ENCODE data around the gene METTL27. TPM values are rescaled to one million over a fixed set of nuclear protein-coding genes. Genes with fewer than 3 reads are reported as not detected.
"Not testable (repeated sequence)": the region's sequence is repeated elsewhere in the genome, so short reads cannot be mapped to it uniquely, and the experiment has no call there.

Gene METTL27
- total and polyA plus RNA-seq, 4 donors, result 1.0 to 1.7 (median 1.6) TPM

DNA sequence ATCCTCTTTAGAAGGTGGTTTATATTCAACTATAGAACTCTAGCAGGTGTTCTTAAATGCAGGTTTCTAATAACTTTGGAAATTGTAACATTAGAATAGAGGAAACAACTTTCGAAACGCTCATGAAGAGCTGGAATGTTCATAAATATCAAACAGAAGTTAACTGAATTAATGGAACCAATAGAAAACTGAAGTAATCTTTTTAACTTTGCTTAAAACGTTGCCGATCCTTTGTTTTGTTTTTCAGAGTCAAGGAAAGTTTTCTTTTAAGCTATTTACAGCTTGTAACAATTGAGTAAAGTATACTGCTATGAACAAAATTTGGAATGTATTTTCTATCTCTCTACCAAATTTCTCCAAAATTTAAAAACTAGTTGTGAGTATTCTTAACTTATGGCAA is 53.3 kb downstream of the METTL27 start:
- 90% methylated on average over 4 of the region's 4 CpGs for WGBS
- H3K36me3 ChIP-seq (ENCODE audit: control insufficient read depth in 4 of 4, insufficient read depth in 3 of 4, low read depth in 1 of 4, low read length in 3 of 4), result no peaks in the 10 kb centered on the region
- H3K9ac ChIP-seq (ENCODE audit: low read depth in 1 of 2, low read length in 2 of 2), result no peak overlapping the region
- no peak for TF ChIP-seq FOXA2 (IDR thresholded peaks at IDR 0.05)
- TF ChIP-seq FOXA1 (IDR thresholded peaks at IDR 0.05), result no peak
- TF ChIP-seq SP1 (IDR thresholded peaks at IDR 0.05), result no peak
- TF ChIP-seq, protein P1, sequence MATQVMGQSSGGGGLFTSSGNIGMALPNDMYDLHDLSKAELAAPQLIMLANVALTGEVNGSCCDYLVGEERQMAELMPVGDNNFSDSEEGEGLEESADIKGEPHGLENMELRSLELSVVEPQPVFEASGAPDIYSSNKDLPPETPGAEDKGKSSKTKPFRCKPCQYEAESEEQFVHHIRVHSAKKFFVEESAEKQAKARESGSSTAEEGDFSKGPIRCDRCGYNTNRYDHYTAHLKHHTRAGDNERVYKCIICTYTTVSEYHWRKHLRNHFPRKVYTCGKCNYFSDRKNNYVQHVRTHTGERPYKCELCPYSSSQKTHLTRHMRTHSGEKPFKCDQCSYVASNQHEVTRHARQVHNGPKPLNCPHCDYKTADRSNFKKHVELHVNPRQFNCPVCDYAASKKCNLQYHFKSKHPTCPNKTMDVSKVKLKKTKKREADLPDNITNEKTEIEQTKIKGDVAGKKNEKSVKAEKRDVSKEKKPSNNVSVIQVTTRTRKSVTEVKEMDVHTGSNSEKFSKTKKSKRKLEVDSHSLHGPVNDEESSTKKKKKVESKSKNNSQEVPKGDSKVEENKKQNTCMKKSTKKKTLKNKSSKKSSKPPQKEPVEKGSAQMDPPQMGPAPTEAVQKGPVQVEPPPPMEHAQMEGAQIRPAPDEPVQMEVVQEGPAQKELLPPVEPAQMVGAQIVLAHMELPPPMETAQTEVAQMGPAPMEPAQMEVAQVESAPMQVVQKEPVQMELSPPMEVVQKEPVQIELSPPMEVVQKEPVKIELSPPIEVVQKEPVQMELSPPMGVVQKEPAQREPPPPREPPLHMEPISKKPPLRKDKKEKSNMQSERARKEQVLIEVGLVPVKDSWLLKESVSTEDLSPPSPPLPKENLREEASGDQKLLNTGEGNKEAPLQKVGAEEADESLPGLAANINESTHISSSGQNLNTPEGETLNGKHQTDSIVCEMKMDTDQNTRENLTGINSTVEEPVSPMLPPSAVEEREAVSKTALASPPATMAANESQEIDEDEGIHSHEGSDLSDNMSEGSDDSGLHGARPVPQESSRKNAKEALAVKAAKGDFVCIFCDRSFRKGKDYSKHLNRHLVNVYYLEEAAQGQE (IDR thresholded peaks at IDR 0.05), result no peak
- no peak for TF ChIP-seq NR2F2 (IDR thresholded peaks at IDR 0.05)
- TF ChIP-seq, protein P2, sequence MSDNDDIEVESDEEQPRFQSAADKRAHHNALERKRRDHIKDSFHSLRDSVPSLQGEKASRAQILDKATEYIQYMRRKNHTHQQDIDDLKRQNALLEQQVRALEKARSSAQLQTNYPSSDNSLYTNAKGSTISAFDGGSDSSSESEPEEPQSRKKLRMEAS (IDR thresholded peaks at IDR 0.05), result no peak
- TF ChIP-seq GABPA (IDR thresholded peaks at IDR 0.05 in 1 of 2, conservative IDR thresholded peaks at IDR 0.05 in 1 of 2), result no peak
- TF ChIP-seq, protein P3, sequence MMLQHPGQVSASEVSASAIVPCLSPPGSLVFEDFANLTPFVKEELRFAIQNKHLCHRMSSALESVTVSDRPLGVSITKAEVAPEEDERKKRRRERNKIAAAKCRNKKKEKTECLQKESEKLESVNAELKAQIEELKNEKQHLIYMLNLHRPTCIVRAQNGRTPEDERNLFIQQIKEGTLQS (IDR thresholded peaks at IDR 0.05), result no peak
- TF ChIP-seq, protein P4, sequence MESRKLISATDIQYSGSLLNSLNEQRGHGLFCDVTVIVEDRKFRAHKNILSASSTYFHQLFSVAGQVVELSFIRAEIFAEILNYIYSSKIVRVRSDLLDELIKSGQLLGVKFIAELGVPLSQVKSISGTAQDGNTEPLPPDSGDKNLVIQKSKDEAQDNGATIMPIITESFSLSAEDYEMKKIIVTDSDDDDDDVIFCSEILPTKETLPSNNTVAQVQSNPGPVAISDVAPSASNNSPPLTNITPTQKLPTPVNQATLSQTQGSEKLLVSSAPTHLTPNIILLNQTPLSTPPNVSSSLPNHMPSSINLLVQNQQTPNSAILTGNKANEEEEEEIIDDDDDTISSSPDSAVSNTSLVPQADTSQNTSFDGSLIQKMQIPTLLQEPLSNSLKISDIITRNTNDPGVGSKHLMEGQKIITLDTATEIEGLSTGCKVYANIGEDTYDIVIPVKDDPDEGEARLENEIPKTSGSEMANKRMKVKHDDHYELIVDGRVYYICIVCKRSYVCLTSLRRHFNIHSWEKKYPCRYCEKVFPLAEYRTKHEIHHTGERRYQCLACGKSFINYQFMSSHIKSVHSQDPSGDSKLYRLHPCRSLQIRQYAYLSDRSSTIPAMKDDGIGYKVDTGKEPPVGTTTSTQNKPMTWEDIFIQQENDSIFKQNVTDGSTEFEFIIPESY (IDR thresholded peaks at IDR 0.05), result no peak
- no peak for TF ChIP-seq RAD21 (IDR thresholded peaks at IDR 0.05)
- TF ChIP-seq HNF4G (IDR thresholded peaks at IDR 0.05), result no peak
- no peak for TF ChIP-seq TAF1 (conservative IDR thresholded peaks at IDR 0.05)
- TF ChIP-seq JUND (IDR thresholded peaks at IDR 0.05), result no peak
- no peak for TF ChIP-seq HNF4A (conservative IDR thresholded peaks at IDR 0.05)
- TF ChIP-seq, protein P5, sequence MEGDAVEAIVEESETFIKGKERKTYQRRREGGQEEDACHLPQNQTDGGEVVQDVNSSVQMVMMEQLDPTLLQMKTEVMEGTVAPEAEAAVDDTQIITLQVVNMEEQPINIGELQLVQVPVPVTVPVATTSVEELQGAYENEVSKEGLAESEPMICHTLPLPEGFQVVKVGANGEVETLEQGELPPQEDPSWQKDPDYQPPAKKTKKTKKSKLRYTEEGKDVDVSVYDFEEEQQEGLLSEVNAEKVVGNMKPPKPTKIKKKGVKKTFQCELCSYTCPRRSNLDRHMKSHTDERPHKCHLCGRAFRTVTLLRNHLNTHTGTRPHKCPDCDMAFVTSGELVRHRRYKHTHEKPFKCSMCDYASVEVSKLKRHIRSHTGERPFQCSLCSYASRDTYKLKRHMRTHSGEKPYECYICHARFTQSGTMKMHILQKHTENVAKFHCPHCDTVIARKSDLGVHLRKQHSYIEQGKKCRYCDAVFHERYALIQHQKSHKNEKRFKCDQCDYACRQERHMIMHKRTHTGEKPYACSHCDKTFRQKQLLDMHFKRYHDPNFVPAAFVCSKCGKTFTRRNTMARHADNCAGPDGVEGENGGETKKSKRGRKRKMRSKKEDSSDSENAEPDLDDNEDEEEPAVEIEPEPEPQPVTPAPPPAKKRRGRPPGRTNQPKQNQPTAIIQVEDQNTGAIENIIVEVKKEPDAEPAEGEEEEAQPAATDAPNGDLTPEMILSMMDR (IDR thresholded peaks at IDR 0.05; ENCODE audit: low read depth, low read length, missing input control), result no peak
- no peak for TF ChIP-seq RXRA (IDR thresholded peaks at IDR 0.05)
- TF ChIP-seq EGR1 (IDR thresholded peaks at IDR 0.05; ENCODE audit: low read depth in 2 of 2), result no peak
- no peak for DNase-seq (ENCODE audit: low spot score)
- H3K27me3 ChIP-seq (ENCODE audit: control insufficient read depth in 4 of 4, insufficient read depth in 4 of 4, low read length in 3 of 4), result no peaks in the 10 kb centered on the region
- no peak overlapping the region for H3K27ac ChIP-seq (ENCODE audit: low read depth in 1 of 2, low read length in 2 of 2)
- no peaks in the 10 kb centered on the region for H3K4me1 ChIP-seq (ENCODE audit: control insufficient read depth in 4 of 4, insufficient read depth in 4 of 4, low read length in 3 of 4)
- H3K9me3 ChIP-seq (ENCODE audit: control insufficient read depth in 4 of 4, low read length in 3 of 4), result no peaks in the 10 kb centered on the region
- H3K4me3 ChIP-seq (ENCODE audit: low read depth in 1 of 3, low read length in 3 of 3), result no peak overlapping the region

DNA sequence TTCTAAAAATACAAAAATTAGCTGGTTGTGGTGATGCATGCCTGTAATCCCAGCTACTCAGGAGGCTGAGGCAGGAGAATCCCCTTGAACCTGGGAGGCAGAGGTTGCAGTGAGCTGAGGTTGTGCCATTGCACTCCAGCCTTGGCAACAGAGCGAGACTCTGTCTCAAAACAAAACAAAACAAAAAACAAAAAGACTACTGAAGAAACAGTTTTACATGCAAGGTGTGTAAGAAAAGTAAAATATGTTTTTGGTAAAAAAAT is 54.6 kb downstream of the METTL27 start:
- not testable (repeated sequence) for H3K36me3 ChIP-seq (ENCODE audit: control insufficient read depth in 4 of 4, insufficient read depth in 3 of 4, low read depth in 1 of 4, low read length in 3 of 4); H3K9ac ChIP-seq (ENCODE audit: low read depth in 1 of 2, low read length in 2 of 2); H3K27ac ChIP-seq (ENCODE audit: low read depth in 1 of 2, low read length in 2 of 2); H3K27me3 ChIP-seq (ENCODE audit: control insufficient read depth in 4 of 4, insufficient read depth in 4 of 4, low read length in 3 of 4); DNase-seq (ENCODE audit: low spot score); H3K9me3 ChIP-seq (ENCODE audit: control insufficient read depth in 4 of 4, low read length in 3 of 4); H3K4me1 ChIP-seq (ENCODE audit: control insufficient read depth in 4 of 4, insufficient read depth in 4 of 4, low read length in 3 of 4); H3K4me3 ChIP-seq (ENCODE audit: low read depth in 1 of 3, low read length in 3 of 3)
- 86% methylated on average over 1 of the region's 1 CpG for WGBS

Data from liver (tissue), 9 donors.